ENCODE results near the gene CMBL. TPM values are rescaled to one million over a fixed set of nuclear protein-coding genes. Genes with fewer than 3 reads are reported as not detected.

Gene CMBL
- total RNA-seq, 1 donor from 2014 or later = 2.2 TPM

DNA sequence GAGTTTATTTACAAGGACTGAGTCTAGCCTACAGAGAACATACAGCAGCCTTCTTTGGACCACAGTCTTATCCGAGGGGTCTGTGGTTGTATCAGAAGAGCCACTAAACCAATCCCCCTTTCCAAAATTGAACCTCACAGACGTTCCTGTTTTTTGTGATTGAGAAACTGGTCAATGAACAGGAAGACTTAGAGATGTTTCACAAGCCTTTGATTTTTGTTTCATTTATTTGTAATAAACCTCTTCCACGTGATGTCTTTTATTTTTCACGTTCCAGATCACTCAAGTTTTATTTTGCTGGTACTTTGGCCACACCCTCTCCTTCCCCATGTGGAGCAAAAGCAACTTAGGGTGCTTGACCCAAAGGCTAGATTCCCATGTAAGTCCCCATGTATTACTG, 41.6 kb downstream of the CMBL start:
- Mint-ChIP-seq H3K4me3 (ENCODE audit: unreplicated experiment) (no peak overlapping the region), H3K27me3 (ENCODE audit: unreplicated experiment) (peaks cover 3% of the 10 kb centered on the region), H3K36me3 (ENCODE audit: unreplicated experiment) (no peaks in the 10 kb centered on the region), H3K27ac (ENCODE audit: unreplicated experiment) (no peak overlapping the region), H3K4me1 (ENCODE audit: low read depth, unreplicated experiment) (peaks cover 2% of the 10 kb centered on the region), H3K9me3 (ENCODE audit: unreplicated experiment) (peaks cover 2% of the 10 kb centered on the region)
- TF ChIP-seq, protein P1, sequence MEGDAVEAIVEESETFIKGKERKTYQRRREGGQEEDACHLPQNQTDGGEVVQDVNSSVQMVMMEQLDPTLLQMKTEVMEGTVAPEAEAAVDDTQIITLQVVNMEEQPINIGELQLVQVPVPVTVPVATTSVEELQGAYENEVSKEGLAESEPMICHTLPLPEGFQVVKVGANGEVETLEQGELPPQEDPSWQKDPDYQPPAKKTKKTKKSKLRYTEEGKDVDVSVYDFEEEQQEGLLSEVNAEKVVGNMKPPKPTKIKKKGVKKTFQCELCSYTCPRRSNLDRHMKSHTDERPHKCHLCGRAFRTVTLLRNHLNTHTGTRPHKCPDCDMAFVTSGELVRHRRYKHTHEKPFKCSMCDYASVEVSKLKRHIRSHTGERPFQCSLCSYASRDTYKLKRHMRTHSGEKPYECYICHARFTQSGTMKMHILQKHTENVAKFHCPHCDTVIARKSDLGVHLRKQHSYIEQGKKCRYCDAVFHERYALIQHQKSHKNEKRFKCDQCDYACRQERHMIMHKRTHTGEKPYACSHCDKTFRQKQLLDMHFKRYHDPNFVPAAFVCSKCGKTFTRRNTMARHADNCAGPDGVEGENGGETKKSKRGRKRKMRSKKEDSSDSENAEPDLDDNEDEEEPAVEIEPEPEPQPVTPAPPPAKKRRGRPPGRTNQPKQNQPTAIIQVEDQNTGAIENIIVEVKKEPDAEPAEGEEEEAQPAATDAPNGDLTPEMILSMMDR (IDR thresholded peaks at IDR 0.05; ENCODE audit: partially characterized antibody, unreplicated experiment) = no peak
- DNase-seq = no peak

DNA sequence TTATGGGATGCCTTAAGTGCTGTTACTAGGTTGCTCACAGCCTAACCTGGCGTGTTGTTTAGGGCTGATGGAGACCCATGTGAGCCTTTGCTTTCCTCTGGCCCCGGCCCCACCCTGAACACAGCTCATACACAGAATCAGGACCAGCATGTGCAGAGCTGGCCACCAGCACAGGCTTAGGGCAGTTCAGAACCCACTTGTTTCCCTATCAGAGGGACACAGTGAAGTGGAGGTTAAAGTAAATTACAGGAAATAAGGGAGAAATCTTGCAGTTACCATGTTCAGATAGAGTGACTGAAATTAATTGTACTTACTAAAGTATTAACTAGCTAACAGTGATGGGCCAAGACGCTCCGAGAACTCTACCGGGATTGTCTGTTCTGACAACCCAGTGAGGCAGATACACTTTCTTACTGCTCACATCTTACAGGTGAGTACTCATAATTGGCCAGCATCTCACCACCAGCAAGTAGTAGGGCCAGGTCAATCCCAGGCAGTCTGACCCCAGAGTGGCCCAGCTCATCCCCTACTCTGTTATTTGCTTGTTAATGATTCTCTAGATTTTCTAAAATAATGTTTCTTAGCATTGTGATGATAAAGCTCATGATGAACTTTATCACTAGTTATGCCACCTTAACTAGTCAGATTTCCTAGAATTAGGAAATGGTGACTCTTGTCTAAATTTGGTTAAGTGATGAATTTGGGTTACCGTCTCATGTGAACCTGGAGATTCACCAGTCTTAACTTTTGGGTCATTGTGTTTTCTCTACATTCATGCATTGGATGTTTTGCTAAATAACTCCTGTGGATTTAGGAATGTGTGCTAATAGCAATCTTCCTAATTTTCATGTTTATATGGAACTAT, 42.2 kb downstream of the CMBL start:
- no peak for DNase-seq
- H3K27me3 Mint-ChIP-seq (ENCODE audit: unreplicated experiment) = no peaks in the 10 kb centered on the region
- TF ChIP-seq, protein P1 (IDR thresholded peaks at IDR 0.05; ENCODE audit: partially characterized antibody, unreplicated experiment) = no peak
- peaks cover 2% of the 10 kb centered on the region for H3K9me3 Mint-ChIP-seq (ENCODE audit: unreplicated experiment)
- H3K4me1 Mint-ChIP-seq (ENCODE audit: low read depth, unreplicated experiment) = peaks cover 2% of the 10 kb centered on the region
- no peak overlapping the region for H3K27ac Mint-ChIP-seq (ENCODE audit: unreplicated experiment)
- H3K36me3 Mint-ChIP-seq (ENCODE audit: unreplicated experiment) = no peaks in the 10 kb centered on the region
- no peak overlapping the region for H3K4me3 Mint-ChIP-seq (ENCODE audit: unreplicated experiment)

DNA sequence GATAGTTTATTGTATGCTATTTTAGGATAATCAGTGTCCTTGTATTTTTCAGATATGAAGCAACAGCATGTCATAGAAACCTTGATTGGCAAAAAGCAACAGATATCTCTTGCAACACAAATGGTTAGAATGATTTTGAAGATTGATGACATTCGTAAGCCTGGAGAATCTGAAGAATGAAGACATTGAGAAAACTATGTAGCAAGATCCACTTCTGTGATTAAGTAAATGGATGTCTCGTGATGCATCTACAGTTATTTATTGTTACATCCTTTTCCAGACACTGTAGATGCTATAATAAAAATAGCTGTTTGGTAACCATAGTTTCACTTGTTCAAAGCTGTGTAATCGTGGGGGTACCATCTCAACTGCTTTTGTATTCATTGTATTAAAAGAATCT, 43.1 kb downstream of the CMBL start:
- H3K4me3 Mint-ChIP-seq (ENCODE audit: unreplicated experiment) = no peak overlapping the region
- DNase-seq = no peak
- peaks cover 2% of the 10 kb centered on the region for H3K4me1 Mint-ChIP-seq (ENCODE audit: low read depth, unreplicated experiment)
- H3K9me3 Mint-ChIP-seq (ENCODE audit: unreplicated experiment) = peaks cover 3% of the 10 kb centered on the region
- TF ChIP-seq, protein P1 (IDR thresholded peaks at IDR 0.05; ENCODE audit: partially characterized antibody, unreplicated experiment) = no peak
- H3K27me3 Mint-ChIP-seq (ENCODE audit: unreplicated experiment) = no peaks in the 10 kb centered on the region
- no peak overlapping the region for H3K27ac Mint-ChIP-seq (ENCODE audit: unreplicated experiment)
- H3K36me3 Mint-ChIP-seq (ENCODE audit: unreplicated experiment) = no peaks in the 10 kb centered on the region

DNA sequence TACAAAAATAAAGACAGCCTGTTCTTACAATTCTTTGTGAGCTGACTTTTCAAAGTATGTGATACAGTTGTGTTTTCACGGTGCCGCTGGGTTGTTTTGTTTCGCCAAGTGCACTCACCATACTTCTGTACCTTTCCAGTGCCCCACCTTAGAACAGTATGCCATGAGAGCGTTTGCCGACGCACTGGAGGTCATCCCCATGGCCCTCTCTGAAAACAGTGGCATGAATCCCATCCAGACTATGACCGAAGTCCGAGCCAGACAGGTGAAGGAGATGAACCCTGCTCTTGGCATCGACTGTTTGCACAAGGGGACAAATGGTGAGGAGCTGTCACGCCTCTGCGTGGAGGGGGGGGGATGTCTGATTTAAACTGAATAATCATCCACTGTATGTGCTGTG, 44.7 kb downstream of the CMBL start:
- Mint-ChIP-seq H3K36me3 (ENCODE audit: unreplicated experiment) (peaks cover 4% of the 10 kb centered on the region), H3K27ac (ENCODE audit: unreplicated experiment) (no peak overlapping the region), H3K27me3 (ENCODE audit: unreplicated experiment) (no peaks in the 10 kb centered on the region), H3K9me3 (ENCODE audit: unreplicated experiment) (peaks cover 4% of the 10 kb centered on the region), H3K4me3 (ENCODE audit: unreplicated experiment) (no peak overlapping the region), H3K4me1 (ENCODE audit: low read depth, unreplicated experiment) (peaks cover 3% of the 10 kb centered on the region)
- DNase-seq = no peak
- TF ChIP-seq, protein P1 (IDR thresholded peaks at IDR 0.05; ENCODE audit: partially characterized antibody, unreplicated experiment) = no peak

DNA sequence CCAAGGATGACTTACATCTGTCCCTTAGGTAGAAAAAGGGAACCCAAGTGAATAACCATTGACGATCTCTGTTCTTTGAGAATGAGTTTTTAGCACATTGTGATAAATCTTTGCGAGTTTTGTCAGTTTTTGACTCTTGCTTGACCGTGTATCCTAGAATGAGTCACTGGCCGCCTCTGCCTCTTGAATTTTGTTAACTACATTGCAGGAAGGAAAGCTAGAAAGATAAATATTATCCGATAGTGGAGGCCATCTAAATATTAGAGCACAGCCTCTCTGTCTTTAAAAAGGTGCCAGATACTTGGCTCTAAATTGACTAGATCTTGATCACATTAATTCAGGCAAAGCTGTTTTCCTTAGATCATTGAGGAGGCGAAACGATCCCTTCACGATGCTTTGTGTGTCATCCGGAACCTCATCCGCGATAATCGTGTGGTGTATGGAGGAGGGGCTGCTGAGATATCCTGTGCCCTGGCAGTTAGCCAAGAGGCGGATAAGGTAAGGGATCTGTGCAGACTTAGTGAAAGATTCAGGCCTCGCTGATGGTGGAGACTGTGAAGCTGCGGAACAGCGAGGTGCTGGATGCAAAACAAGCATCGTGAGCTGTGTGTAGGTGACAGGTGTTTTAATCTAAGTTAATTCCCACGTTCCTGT, 45.5 kb downstream of the CMBL start:
- no peak overlapping the region for H3K4me3 Mint-ChIP-seq (ENCODE audit: unreplicated experiment)
- H3K27ac Mint-ChIP-seq (ENCODE audit: unreplicated experiment) = no peak overlapping the region
- peaks cover 8% of the 10 kb centered on the region for H3K4me1 Mint-ChIP-seq (ENCODE audit: low read depth, unreplicated experiment)
- TF ChIP-seq, protein P1 (IDR thresholded peaks at IDR 0.05; ENCODE audit: partially characterized antibody, unreplicated experiment) = no peak
- peaks cover 4% of the 10 kb centered on the region for H3K36me3 Mint-ChIP-seq (ENCODE audit: unreplicated experiment)
- no peaks in the 10 kb centered on the region for H3K27me3 Mint-ChIP-seq (ENCODE audit: unreplicated experiment)
- peaks cover 4% of the 10 kb centered on the region for H3K9me3 Mint-ChIP-seq (ENCODE audit: unreplicated experiment)
- DNase-seq = no peak

All from glutamatergic neuron (in vitro differentiated cells).